ENCODE results near the gene ADRB1.
A peak's percentile ranks its signal among the peaks of the same experiment; 100 is the strongest.

Gene ADRB1

GRCh38 chr10:114025611-114026130, 18.0 kb upstream of the ADRB1 start:
- TF ChIP-seq CTCF (IDR thresholded peaks at IDR 0.05; ENCODE audit: extremely low read depth, insufficient read depth, missing control alignments) = no peak
- DNase-seq (ENCODE audit: low spot score) = no peak
- in situ Hi-C loops (cut with MboI; ENCODE audit: low pct_unique_long_range_greater_than_20kb, low sequenced_read_pairs, unreplicated experiment) = no loop called here

- no peak for TF ChIP-seq CTCF (IDR thresholded peaks at IDR 0.05; ENCODE audit: extremely low read depth, insufficient read depth, missing control alignments)
- in situ Hi-C loops (cut with MboI; ENCODE audit: low pct_unique_long_range_greater_than_20kb, low sequenced_read_pairs, unreplicated experiment) = no loop called here
- DNase-seq (ENCODE audit: low spot score) = peak; percentile 33
These were observed 17.3 kb upstream of the ADRB1 start for GRCh38 chr10:114026189-114027040.

GRCh38 chr10:114027041-114027394, 16.6 kb upstream of the ADRB1 start:
- no peak for TF ChIP-seq CTCF (IDR thresholded peaks at IDR 0.05; ENCODE audit: extremely low read depth, insufficient read depth, missing control alignments)
- in situ Hi-C loops (cut with MboI; ENCODE audit: low pct_unique_long_range_greater_than_20kb, low sequenced_read_pairs, unreplicated experiment) = no loop called here
- DNase-seq (ENCODE audit: low spot score) = no peak

- DNase-seq (ENCODE audit: low spot score) = no peak
- no peak for TF ChIP-seq CTCF (IDR thresholded peaks at IDR 0.05; ENCODE audit: extremely low read depth, insufficient read depth, missing control alignments)
- in situ Hi-C loops (cut with MboI; ENCODE audit: low pct_unique_long_range_greater_than_20kb, low sequenced_read_pairs, unreplicated experiment) = no loop called here
These were observed 15.7 kb upstream of the ADRB1 start for GRCh38 chr10:114027951-114028350.

GRCh38 chr10:114028425-114028824, 15.2 kb upstream of the ADRB1 start:
- DNase-seq (ENCODE audit: low spot score) = no peak
- no peak for TF ChIP-seq CTCF (IDR thresholded peaks at IDR 0.05; ENCODE audit: extremely low read depth, insufficient read depth, missing control alignments)
- in situ Hi-C loops (cut with MboI; ENCODE audit: low pct_unique_long_range_greater_than_20kb, low sequenced_read_pairs, unreplicated experiment) = no loop called here

- in situ Hi-C loops (cut with MboI; ENCODE audit: low pct_unique_long_range_greater_than_20kb, low sequenced_read_pairs, unreplicated experiment) = no loop called here
- DNase-seq (ENCODE audit: low spot score) = no peak
- TF ChIP-seq CTCF (IDR thresholded peaks at IDR 0.05; ENCODE audit: extremely low read depth, insufficient read depth, missing control alignments) = no peak
These were observed 14.0 kb upstream of the ADRB1 start for GRCh38 chr10:114029655-114030054.

All from GM13977 (cell line).